RWPE1 (cell line): ENCODE measurements around the gene B3GALT6.

Experiments
- CTCF ChIA-PET: fragments of 350-600 bp; sonication (Branson Sonifier 250); formaldehyde crosslinking; extraction: SDS; loops from one replicate; lab custom pipeline; 2021; lab: Yijun Ruan, JAX
- POLR2A ChIA-PET: fragments of 400-600 bp; formaldehyde crosslinking; extraction: SDS; loops from one replicate; lab custom pipeline; 2020; ENCODE audit warnings: antibody characterized with exemption; ENCODE audit not compliant: low non-redundant PET; lab: Yijun Ruan, JAX
- DNase-seq: peaks from one replicate; pipeline ENCODE4 v3.0.0; 2012; ENCODE audit warnings: low spot score
- H3K27ac ChIP-seq: fragments of 450-650 bp; 2 replicates; pipeline ENCODE4 v1.5.1; 2017
- TF ChIP-seq, protein P1 (sequence below): fragments of 450-650 bp; conservative IDR thresholded peaks from 2 replicates; pipeline ENCODE4 v1.5.1; 2017; ENCODE audit warnings: low read depth, mild to moderate bottlenecking

The B3GALT6 gene

DNA sequence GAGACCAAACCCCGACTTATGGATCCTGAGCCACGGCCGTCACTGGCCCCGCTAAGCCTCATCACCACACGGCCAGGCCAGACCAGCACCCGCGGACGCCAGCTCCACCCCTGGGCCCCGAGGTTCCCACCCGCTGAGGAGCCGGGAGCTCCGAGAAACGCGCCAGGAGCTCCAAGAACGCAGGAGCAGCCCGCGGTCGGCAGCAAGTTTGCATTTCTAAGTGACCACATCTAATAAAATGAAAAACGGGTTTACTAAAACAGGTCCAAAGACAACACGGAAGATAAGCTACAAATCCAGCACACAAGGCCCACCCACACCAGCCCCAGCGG lies 22.6 kb downstream of the B3GALT6 start:
- TF ChIP-seq, protein P1, sequence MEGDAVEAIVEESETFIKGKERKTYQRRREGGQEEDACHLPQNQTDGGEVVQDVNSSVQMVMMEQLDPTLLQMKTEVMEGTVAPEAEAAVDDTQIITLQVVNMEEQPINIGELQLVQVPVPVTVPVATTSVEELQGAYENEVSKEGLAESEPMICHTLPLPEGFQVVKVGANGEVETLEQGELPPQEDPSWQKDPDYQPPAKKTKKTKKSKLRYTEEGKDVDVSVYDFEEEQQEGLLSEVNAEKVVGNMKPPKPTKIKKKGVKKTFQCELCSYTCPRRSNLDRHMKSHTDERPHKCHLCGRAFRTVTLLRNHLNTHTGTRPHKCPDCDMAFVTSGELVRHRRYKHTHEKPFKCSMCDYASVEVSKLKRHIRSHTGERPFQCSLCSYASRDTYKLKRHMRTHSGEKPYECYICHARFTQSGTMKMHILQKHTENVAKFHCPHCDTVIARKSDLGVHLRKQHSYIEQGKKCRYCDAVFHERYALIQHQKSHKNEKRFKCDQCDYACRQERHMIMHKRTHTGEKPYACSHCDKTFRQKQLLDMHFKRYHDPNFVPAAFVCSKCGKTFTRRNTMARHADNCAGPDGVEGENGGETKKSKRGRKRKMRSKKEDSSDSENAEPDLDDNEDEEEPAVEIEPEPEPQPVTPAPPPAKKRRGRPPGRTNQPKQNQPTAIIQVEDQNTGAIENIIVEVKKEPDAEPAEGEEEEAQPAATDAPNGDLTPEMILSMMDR = no peak
- DNase-seq = no peak
- ChIA-PET CTCF (interaction anchor here (1.0 kb wide), 1 partner anchor 132 kb away, joined by 5 read pairs; no protein-coding TSS in a partner anchor), POLR2A (no interaction called here)
- H3K27ac ChIP-seq = peak overlapping the region; percentile 86

DNA sequence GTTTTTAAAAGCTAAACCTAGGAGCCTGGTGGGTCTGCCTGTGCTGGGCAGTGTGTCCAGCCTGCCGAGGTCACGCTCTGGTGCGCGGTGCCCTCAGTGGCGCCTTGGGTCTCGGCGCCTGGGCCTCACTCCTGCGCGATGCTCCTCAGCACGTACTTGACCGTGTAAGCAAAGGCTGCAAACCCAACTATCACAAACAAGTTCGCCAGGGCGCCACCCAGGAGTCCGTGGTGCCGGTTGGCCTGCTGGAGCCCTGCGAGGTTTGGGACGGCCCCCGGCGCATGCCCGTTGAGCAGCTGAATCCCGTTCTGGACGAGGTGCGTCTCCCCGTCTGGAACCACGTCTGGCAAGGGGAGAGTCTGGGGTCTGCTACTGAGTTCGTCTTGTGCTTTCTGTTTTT lies 23.0 kb downstream of the B3GALT6 start:
- ChIA-PET CTCF (interaction anchor here (0.6 to 1.0 kb wide), 2 partner anchors 16 to 133 kb away, joined by 5 to 6 read pairs; no protein-coding TSS in a partner anchor), POLR2A (no interaction called here)
- peak overlapping the region; percentile 86 for H3K27ac ChIP-seq
- TF ChIP-seq, protein P1 = no peak
- no peak for DNase-seq

DNA sequence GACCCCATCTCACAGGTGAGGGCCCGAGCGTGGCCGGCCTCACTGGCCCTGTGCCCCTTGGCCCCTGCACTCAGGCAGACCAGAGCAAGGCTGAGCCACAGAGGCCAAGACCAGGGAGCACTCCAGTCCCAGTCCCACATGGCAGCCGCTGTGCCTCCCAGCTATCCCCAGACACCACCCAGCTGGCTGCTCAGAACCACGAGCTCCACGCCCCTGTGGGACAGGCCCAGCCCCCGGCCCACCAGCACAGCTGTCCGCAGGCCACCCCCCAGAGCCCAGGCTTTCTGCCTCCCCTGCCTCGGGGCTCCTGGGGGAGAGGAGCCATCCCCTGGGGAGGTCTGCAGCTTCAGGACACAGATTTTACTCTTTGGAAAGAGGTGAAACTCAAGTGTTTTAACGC lies 23.6 kb downstream of the B3GALT6 start:
- CTCF ChIA-PET = interaction anchor here (0.6 to 1.0 kb wide), 2 partner anchors 16 to 133 kb away, joined by 5 to 6 read pairs; no protein-coding TSS in a partner anchor
- peak overlapping the region; percentile 86 for H3K27ac ChIP-seq
- DNase-seq = no peak
- TF ChIP-seq, protein P1 = no peak
- POLR2A ChIA-PET = no interaction called here

DNA sequence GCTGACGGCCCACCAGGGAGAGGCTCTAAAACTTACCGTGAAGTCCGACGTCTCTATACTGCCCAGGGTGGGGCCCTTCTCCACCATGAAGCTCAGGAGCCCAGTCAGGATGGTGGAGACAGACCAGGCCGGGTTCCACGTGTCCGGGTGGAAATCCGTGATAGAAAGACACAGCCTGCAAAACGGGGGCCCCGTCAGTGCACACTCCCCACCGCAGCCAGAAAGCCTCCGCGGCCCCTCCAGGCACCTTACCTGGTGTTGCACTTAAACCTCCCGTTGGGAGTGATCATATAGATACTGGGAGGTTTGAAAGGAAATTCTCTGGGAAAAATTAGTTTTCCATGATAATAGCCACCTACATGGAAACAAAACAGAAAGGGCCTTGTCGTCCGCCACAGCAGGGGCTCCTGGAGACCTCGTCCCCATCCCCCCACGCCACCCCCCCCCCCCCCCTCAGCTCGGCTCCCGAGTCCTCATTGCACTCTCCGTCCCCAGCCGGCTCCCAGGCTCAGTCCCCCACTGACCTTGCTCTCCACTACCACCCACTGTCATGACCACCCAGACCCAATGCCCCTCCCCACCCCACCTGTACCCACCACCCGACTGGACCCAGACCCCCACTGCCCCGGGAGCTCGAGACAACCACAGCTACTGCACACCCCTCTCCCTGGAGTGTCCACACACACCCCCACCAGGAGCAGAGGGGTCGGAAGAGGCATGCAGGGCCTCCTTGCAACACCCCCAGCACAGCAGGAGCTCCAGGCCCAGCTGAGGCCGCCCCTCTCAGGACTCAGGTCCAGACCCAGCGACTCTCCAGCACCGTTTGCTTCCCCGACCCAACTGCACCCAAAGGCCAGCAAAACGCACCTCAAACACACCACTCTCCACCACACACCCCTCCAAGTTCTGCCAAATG lies 25.2 kb downstream of the B3GALT6 start:
- no peak for DNase-seq
- ChIA-PET CTCF (interaction anchor here (0.6 to 0.7 kb wide), 2 partner anchors 37 to 43 kb away, joined by 3 to 5 read pairs; no protein-coding TSS in a partner anchor), POLR2A (interaction anchor here (0.7 kb wide), 1 partner anchor 22 kb away, joined by 6 read pairs; no protein-coding TSS in a partner anchor)
- peak overlapping the region; percentile 86 for H3K27ac ChIP-seq
- TF ChIP-seq, protein P1 = no peak

DNA sequence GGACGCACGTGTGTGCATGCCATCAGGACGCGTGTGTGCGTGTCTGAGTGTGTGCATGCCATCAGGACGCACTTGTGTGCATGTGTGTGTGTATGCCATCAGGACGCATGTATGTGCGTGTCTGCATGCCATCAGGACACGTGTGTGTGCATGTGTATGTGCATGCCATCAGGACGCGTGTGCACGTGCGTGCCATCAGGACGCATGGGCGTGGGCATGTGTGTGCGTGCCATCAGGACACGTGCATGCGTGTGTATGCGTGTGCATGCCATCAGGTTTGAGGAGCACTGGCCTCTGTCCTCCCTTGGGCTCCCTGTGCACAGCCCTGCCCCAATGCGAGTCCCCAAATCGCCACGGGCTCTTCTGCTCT lies 27.1 kb downstream of the B3GALT6 start:
- CTCF ChIA-PET = no interaction called here
- peak overlapping the region; percentile 67 for H3K27ac ChIP-seq
- DNase-seq = no peak
- TF ChIP-seq, protein P1 = no peak
- POLR2A ChIA-PET = no interaction called here

DNA sequence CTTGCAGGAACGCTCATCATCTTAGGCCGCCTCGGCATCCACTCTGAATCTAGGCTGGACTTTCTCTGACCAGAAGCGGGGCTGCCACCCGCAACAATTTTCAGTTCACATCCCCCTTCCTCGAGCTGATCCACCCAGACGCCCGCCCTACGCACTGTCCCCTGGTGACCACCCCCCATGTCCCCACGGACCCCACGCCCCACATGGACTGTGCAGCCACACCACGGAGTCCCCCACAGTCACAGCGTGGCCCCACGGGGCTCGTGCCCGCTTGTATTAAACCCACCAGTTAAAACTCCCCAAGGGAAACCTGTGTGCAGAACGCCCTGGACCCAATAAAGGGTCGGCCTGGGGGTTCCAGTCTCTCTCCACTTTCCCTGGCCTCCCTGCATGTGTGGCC lies 27.5 kb downstream of the B3GALT6 start:
- DNase-seq = no peak
- H3K27ac ChIP-seq = peak overlapping the region; percentile 67
- POLR2A ChIA-PET = no interaction called here
- TF ChIP-seq, protein P1 = no peak
- CTCF ChIA-PET = no interaction called here
